RWPE2 (cell line): ENCODE data around the gene LNP1.

Experiments
- ATAC-seq: fragments of 200-7000 bp; cut with Tn5 transposase; 3 replicates; pipeline ENCODE4 v1.9.1; 2021; ENCODE audit warnings: low read depth
- DNase-seq: peaks from one replicate; pipeline ENCODE4 v3.0.0-alpha.2; 2020; ENCODE audit warnings: low spot score
- H3K27ac ChIP-seq: fragments of 450-650 bp; 2 replicates; pipeline ENCODE4 v1.5.1; 2017; ENCODE audit warnings: mild to moderate bottlenecking; ENCODE audit not compliant: poor library complexity, severe bottlenecking
- H3K27me3 ChIP-seq: fragments of 250-450 bp; sonication (Bioruptor Pico); 2 replicates; pipeline ENCODE4 v1.5.1; 2021; ENCODE audit warnings: mild to moderate bottlenecking, moderate library complexity; ENCODE audit not compliant: insufficient read depth, poor library complexity, severe bottlenecking
- H3K36me3 ChIP-seq: fragments of 250-450 bp; sonication (Bioruptor Pico); 2 replicates; pipeline ENCODE4 v1.5.1; 2020; ENCODE audit warnings: low read depth, mild to moderate bottlenecking, moderate library complexity
- H3K4me1 ChIP-seq: fragments of 250-450 bp; sonication (Bioruptor Pico); 2 replicates; pipeline ENCODE4 v1.5.1; 2021; ENCODE audit warnings: mild to moderate bottlenecking, moderate library complexity; ENCODE audit not compliant: insufficient read depth, poor library complexity, severe bottlenecking
- H3K4me3 ChIP-seq: fragments of 250-450 bp; sonication (Bioruptor Pico); 2 replicates; pipeline ENCODE4 v1.5.1; 2021; ENCODE audit warnings: mild to moderate bottlenecking, moderate library complexity; ENCODE audit not compliant: severe bottlenecking
- H3K9me3 ChIP-seq: fragments of 250-450 bp; sonication (Bioruptor Pico); 2 replicates; pipeline ENCODE4 v1.5.1; 2021; ENCODE audit warnings: mild to moderate bottlenecking, moderate library complexity; ENCODE audit not compliant: severe bottlenecking
- CTCF ChIP-seq: fragments of 450-650 bp; IDR thresholded peaks from one replicate; pipeline ENCODE4 v1.5.1; 2017; ENCODE audit warnings: mild to moderate bottlenecking, moderate library complexity; ENCODE audit not compliant: poor library complexity, severe bottlenecking

Gene LNP1

DNA sequence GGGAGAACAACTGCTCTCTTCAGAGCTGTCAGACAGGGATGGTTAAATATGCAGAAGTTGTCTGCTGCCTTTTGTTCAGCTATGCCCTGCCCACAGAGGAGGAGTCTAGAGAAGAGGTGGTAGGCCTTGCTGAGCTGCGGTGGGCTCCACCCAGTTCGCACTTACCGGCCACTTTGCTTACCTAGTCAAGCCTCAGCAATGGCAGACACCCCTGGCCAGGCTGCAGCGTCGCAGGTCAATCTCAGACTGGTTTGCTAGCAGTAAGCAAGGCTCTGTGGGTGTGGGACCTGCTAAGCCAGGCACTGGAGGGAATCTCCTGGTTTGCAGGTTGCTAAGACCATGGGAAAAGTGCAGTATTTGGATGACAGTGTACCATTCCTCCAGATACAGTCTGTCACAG, 78.7 kb downstream of the LNP1 start:
- Histone ChIP-seq H3K4me1 (no peaks in the 10 kb centered on the region), H3K9me3 (no peaks in the 10 kb centered on the region), H3K27ac (no peak overlapping the region), H3K27me3 (no peaks in the 10 kb centered on the region), H3K36me3 (no peaks in the 10 kb centered on the region), H3K4me3 (no peak overlapping the region)
- no peak for TF ChIP-seq CTCF
- no peak for DNase-seq
- ATAC-seq = no peak

- ATAC-seq (no peak), DNase-seq (no peak)
- Histone ChIP-seq H3K9me3 (no peaks in the 10 kb centered on the region), H3K4me1 (no peaks in the 10 kb centered on the region), H3K27ac (no peak overlapping the region), H3K36me3 (no peaks in the 10 kb centered on the region), H3K4me3 (no peak overlapping the region), H3K27me3 (no peaks in the 10 kb centered on the region)
- TF ChIP-seq CTCF = no peak
Observed at GRCh38 chr3:100482176-100482575, 80.8 kb downstream of the LNP1 start.

- Histone ChIP-seq H3K36me3 (no peaks in the 10 kb centered on the region), H3K4me3 (no peak overlapping the region), H3K9me3 (no peaks in the 10 kb centered on the region), H3K27me3 (no peaks in the 10 kb centered on the region), H3K4me1 (no peaks in the 10 kb centered on the region), H3K27ac (no peak overlapping the region)
- ATAC-seq (no peak), DNase-seq (no peak)
- no peak for TF ChIP-seq CTCF
Observed at GRCh38 chr3:100483529-100483928, 82.2 kb downstream of the LNP1 start.

- DNase-seq = no peak
- H3K4me1 ChIP-seq = no peaks in the 10 kb centered on the region
- no peak overlapping the region for H3K4me3 ChIP-seq
- H3K27ac ChIP-seq = no peak overlapping the region
- H3K36me3 ChIP-seq = no peaks in the 10 kb centered on the region
- H3K9me3 ChIP-seq = no peaks in the 10 kb centered on the region
- H3K27me3 ChIP-seq = no peaks in the 10 kb centered on the region
- no peak for TF ChIP-seq CTCF
- ATAC-seq = no peak
Observed at GRCh38 chr3:100486808-100487207, 85.5 kb downstream of the LNP1 start.

DNA sequence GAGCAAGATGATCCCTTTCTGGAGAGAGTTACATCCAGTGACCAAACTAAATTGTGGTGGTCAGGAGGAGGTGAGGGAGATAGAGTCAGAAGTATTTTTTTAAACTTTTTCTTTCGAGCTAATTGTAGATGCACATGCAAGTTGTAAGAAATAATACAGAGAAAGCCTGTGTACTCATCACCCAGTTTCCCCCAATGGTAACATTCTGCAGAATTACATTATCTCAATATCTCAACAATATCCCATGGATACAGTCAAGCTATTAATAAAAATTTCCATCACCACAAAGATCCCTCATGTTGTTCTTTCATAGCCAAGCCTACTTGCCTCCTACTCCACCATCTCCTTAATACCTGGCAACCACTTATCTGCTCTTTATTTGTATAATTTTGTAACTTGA, 87.8 kb downstream of the LNP1 start:
- Histone ChIP-seq H3K27me3 (no peaks in the 10 kb centered on the region), H3K4me1 (no peaks in the 10 kb centered on the region), H3K4me3 (no peak overlapping the region), H3K9me3 (no peaks in the 10 kb centered on the region), H3K27ac (no peak overlapping the region), H3K36me3 (no peaks in the 10 kb centered on the region)
- ATAC-seq = no peak
- no peak for TF ChIP-seq CTCF
- no peak for DNase-seq
